Measurements from ENCODE around the gene DENND1A.
"Not testable (repeated sequence)": the region's sequence is repeated elsewhere in the genome, so short reads cannot be mapped to it uniquely, and the experiment has no call there.

DENND1A gene

DNA sequence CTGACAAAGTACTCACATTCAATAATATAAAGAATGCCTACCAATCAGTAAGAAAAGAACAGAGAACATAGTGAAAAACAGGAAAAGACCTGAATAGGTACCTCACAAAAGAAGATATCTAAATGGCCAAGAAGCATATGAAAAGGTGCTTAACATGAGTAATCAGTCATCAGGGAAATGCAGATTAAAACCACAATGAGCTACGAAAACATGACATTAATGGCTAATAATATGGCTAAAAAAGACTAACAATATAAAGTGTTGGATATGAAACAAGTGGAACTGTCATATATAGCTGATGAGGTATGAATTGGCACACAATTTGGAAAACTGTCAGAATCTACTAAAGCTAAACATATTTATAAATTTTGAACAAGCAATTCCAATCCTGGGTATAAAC lies 18.9 kb downstream of the DENND1A start:
- no peak overlapping the region for H2AFZ ChIP-seq (ENCODE audit: low read depth, low read length, severe bottlenecking)
- H3K9me3 ChIP-seq (ENCODE audit: insufficient read depth, low read length): no peaks in the 10 kb centered on the region
- no peaks in the 10 kb centered on the region for H3K36me3 ChIP-seq (ENCODE audit: low read length)
- no peak overlapping the region for H3K9ac ChIP-seq (ENCODE audit: low read length)
- H3K27me3 ChIP-seq (ENCODE audit: low read length): no peaks in the 10 kb centered on the region
- no peak overlapping the region for H3K4me3 ChIP-seq (ENCODE audit: insufficient read depth, low read length, poor library complexity, severe bottlenecking)
- no peaks in the 10 kb centered on the region for H4K20me1 ChIP-seq (ENCODE audit: low read depth, low read length)
- H3F3A ChIP-seq (ENCODE audit: insufficient read depth): no peaks in the 10 kb centered on the region; the same call in 1 of the 2 replicates
- no peaks in the 10 kb centered on the region for H3K79me2 ChIP-seq (ENCODE audit: insufficient read depth, low read length)
- H3K4me2 ChIP-seq (ENCODE audit: low read depth, low read length, poor library complexity, severe bottlenecking): no peak overlapping the region
- no peak overlapping the region for H3K27ac ChIP-seq (ENCODE audit: low read depth, low read length)
- no peaks in the 10 kb centered on the region for H3K9me2 ChIP-seq (replicated peaks; ENCODE audit: insufficient read depth, low read length)
- TF ChIP-seq, protein P1, sequence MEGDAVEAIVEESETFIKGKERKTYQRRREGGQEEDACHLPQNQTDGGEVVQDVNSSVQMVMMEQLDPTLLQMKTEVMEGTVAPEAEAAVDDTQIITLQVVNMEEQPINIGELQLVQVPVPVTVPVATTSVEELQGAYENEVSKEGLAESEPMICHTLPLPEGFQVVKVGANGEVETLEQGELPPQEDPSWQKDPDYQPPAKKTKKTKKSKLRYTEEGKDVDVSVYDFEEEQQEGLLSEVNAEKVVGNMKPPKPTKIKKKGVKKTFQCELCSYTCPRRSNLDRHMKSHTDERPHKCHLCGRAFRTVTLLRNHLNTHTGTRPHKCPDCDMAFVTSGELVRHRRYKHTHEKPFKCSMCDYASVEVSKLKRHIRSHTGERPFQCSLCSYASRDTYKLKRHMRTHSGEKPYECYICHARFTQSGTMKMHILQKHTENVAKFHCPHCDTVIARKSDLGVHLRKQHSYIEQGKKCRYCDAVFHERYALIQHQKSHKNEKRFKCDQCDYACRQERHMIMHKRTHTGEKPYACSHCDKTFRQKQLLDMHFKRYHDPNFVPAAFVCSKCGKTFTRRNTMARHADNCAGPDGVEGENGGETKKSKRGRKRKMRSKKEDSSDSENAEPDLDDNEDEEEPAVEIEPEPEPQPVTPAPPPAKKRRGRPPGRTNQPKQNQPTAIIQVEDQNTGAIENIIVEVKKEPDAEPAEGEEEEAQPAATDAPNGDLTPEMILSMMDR (IDR thresholded peaks at IDR 0.05; ENCODE audit: insufficient read depth, low read length, poor library complexity, severe bottlenecking): no peak
- TF ChIP-seq EZH2phosphoT487 (conservative IDR thresholded peaks at IDR 0.05; ENCODE audit: low read length): no peak

DNA sequence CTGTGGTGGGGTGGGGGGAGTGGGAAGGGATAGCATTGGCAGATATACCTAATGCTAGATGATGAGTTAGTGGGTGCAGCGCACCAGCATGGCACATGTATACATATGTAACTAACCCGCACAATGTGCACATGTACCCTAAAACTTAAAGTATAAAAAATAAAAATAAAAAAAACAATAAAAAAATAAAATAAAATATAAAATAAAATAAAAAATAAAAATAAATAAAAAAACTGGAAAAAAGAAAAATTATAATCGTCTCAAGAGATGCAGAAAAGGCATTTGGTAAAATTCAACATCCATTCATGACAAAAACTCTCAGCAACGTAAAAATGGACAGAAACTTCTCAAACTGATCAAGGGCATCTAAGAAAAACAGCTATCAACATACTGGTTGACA lies 20.7 kb downstream of the DENND1A start:
- not testable (repeated sequence) for H4K20me1 ChIP-seq (ENCODE audit: low read depth, low read length)

DNA sequence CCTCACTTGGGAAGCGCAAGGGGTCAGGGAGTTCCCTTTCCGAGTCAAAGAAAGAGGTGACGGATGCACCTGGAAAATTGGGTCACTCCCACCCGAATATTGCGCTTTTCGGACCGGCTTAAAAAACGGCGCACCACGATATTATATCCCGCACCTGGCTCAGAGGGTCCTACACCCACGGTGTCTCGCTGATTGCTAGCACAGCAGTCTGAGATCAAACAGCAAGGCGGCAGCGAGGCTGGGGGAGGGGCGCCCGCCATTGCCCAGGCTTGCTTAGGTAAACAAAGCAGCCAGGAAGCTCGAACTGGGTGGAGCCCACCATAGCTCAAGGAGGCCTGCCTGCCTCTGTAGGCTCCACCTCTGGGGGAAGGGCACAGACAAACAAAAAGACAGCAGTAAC lies 26.4 kb downstream of the DENND1A start:
- H4K20me1 ChIP-seq (ENCODE audit: low read depth, low read length); H3K79me2 ChIP-seq (ENCODE audit: insufficient read depth, low read length); H3K27me3 ChIP-seq (ENCODE audit: low read length); H3K4me2 ChIP-seq (ENCODE audit: low read depth, low read length, poor library complexity, severe bottlenecking); H3K36me3 ChIP-seq (ENCODE audit: low read length); H3K4me3 ChIP-seq (ENCODE audit: insufficient read depth, low read length, poor library complexity, severe bottlenecking); H3K9me2 ChIP-seq (replicated peaks; ENCODE audit: insufficient read depth, low read length); H3K9me3 ChIP-seq (ENCODE audit: insufficient read depth, low read length); H3F3A ChIP-seq (ENCODE audit: insufficient read depth); H3K27ac ChIP-seq (ENCODE audit: low read depth, low read length); H3K9ac ChIP-seq (ENCODE audit: low read length); H2AFZ ChIP-seq (ENCODE audit: low read depth, low read length, severe bottlenecking): not testable (repeated sequence)

More for the DNA sequence above, 20.7 kb downstream of the DENND1A start:
- H3K4me2 ChIP-seq (ENCODE audit: low read depth, low read length, poor library complexity, severe bottlenecking); H3K9me2 ChIP-seq (replicated peaks; ENCODE audit: insufficient read depth, low read length); H2AFZ ChIP-seq (ENCODE audit: low read depth, low read length, severe bottlenecking); H3K4me3 ChIP-seq (ENCODE audit: insufficient read depth, low read length, poor library complexity, severe bottlenecking); H3K36me3 ChIP-seq (ENCODE audit: low read length); H3K9ac ChIP-seq (ENCODE audit: low read length); H3F3A ChIP-seq (ENCODE audit: insufficient read depth); H3K27me3 ChIP-seq (ENCODE audit: low read length); H3K27ac ChIP-seq (ENCODE audit: low read depth, low read length); H3K79me2 ChIP-seq (ENCODE audit: insufficient read depth, low read length); H3K9me3 ChIP-seq (ENCODE audit: insufficient read depth, low read length): not testable (repeated sequence)

DNA sequence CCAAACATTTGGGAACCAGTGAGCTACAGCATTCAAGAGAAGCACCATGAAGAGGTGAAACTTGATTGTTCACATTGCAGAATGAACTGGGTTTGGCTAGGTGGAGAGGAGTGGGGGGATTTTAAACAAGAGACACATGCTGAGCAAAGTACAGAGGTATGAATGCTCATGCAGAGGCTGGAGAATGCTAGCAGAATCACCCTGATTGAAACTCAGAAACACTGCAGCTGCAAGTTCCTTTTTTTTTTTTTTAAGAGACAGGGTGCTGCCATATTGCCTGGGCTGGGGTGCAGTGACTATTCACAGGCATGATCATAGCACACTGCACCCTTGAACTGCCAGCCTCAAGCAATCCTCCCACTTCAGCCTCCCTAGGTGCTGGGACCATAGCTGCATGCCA lies 35.1 kb downstream of the DENND1A start:
- Histone ChIP-seq H3K9ac (ENCODE audit: low read length) (no peak overlapping the region), H3K9me2 (replicated peaks; ENCODE audit: insufficient read depth, low read length) (no peaks in the 10 kb centered on the region), H3K4me3 (ENCODE audit: insufficient read depth, low read length, poor library complexity, severe bottlenecking) (no peak overlapping the region), H3K9me3 (ENCODE audit: insufficient read depth, low read length) (no peaks in the 10 kb centered on the region), H3K36me3 (ENCODE audit: low read length) (no peaks in the 10 kb centered on the region), H3K4me2 (ENCODE audit: low read depth, low read length, poor library complexity, severe bottlenecking) (no peak overlapping the region), H3K27ac (ENCODE audit: low read depth, low read length) (no peak overlapping the region), H4K20me1 (ENCODE audit: low read depth, low read length) (0 out of 2 replicates have a peak, but pooled peaks cover 4% of the 10 kb centered on the region), H3K79me2 (ENCODE audit: insufficient read depth, low read length) (no peaks in the 10 kb centered on the region), H3K27me3 (ENCODE audit: low read length) (no peaks in the 10 kb centered on the region), H2AFZ (ENCODE audit: low read depth, low read length, severe bottlenecking) (no peak overlapping the region), H3F3A (ENCODE audit: insufficient read depth) (no peaks in the 10 kb centered on the region)
- TF ChIP-seq, protein P1 (IDR thresholded peaks at IDR 0.05; ENCODE audit: insufficient read depth, low read length, poor library complexity, severe bottlenecking): no peak
- TF ChIP-seq EZH2phosphoT487 (conservative IDR thresholded peaks at IDR 0.05; ENCODE audit: low read length): no peak

Data from SU-DHL-6 (cell line).